ENCODE results near the gene MTHFD1L. TPM values are rescaled to one million over a fixed set of nuclear protein-coding genes. Genes with fewer than 3 reads are reported as not detected.

Gene MTHFD1L
- total and polyA plus RNA-seq, 8 donors: 1.8 to 16.3 (median 8.8) TPM

DNA sequence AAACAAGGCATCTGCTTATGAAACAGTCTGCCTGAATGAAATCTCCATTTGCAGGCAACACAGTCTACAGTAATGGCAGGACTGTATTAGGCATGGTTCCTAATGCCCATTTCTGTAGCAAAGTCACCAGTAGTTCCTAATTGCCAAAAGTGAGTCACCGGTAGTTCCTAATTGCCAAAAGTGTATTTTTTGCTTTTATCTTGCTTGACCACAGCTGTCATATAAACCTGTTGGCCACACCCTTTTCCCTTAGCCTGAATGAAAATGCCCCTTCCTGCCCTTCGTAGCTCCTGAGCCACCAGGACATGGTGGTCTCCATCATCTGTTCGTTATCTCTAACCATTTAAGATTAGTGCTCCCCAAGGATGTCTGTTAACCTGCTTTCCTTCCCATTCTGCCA, 34.5 kb downstream of the MTHFD1L start:
- H3K9me3 ChIP-seq: no peaks in the 10 kb centered on the region
- H3K4me1 ChIP-seq: peaks cover under 1 to 10% (median 6%) of the 10 kb centered on the region in 4 donors
- no peak overlapping the region for H3K4me3 ChIP-seq
- H3K27me3 ChIP-seq: no peaks in the 10 kb centered on the region
- H3K27ac ChIP-seq: no peak overlapping the region
- intact Hi-C loops (cut with DNase I; ENCODE audit: low total_unique reads): no loop called here
- no peaks in the 10 kb centered on the region for H3K36me3 ChIP-seq
- no peak for TF ChIP-seq POLR2AphosphoS5 (IDR thresholded peaks at IDR 0.05)
- TF ChIP-seq EP300 (IDR thresholded peaks at IDR 0.05): no peak
- no peak for TF ChIP-seq CTCF (IDR thresholded peaks at IDR 0.05)
- no peak for TF ChIP-seq POLR2A (IDR thresholded peaks at IDR 0.05)
- DNase-seq: no peak
- 86 to 96% (median 93%) methylated on average over 3 of the region's 3 CpGs for WGBS, 5 donors

GRCh38 chr6:150902142-150902776, 36.8 kb downstream of the MTHFD1L start:
- intact Hi-C loops (cut with DNase I; ENCODE audit: low total_unique reads): no loop called here
- WGBS, 5 donors: 82 to 88% (median 83%) methylated on average over 3 of the region's 3 CpGs
- TF ChIP-seq CTCF (IDR thresholded peaks at IDR 0.05) (no peak), EP300 (IDR thresholded peaks at IDR 0.05) (no peak)
- no peak overlapping the region for H3K27ac ChIP-seq
- H3K4me1 ChIP-seq: peaks cover 0 to 7% (median 2%) of the 10 kb centered on the region in 4 donors
- H3K9me3 ChIP-seq: no peaks in the 10 kb centered on the region
- DNase-seq: peak in 1 of 2 donors; percentile 53
- no peaks in the 10 kb centered on the region for H3K27me3 ChIP-seq
- peaks cover 0 to 12% (median 2%) of the 10 kb centered on the region in 4 donors for H3K36me3 ChIP-seq
- H3K4me3 ChIP-seq: no peak overlapping the region

GRCh38 chr6:150905769-150906168, 40.3 kb downstream of the MTHFD1L start:
- 82 to 97% (median 89%) methylated on average over 6 of the region's 6 CpGs for WGBS, 5 donors
- intact Hi-C loops (cut with DNase I; ENCODE audit: low total_unique reads): no loop called here
- Histone ChIP-seq H3K4me1 (peaks cover 0 to 7% (median 0%) of the 10 kb centered on the region in 4 donors), H3K27me3 (no peaks in the 10 kb centered on the region), H3K27ac (no peak overlapping the region), H3K36me3 (peaks cover 0 to 12% (median 2%) of the 10 kb centered on the region in 4 donors), H3K9me3 (no peaks in the 10 kb centered on the region), H3K4me3 (no peak overlapping the region)
- DNase-seq: no peak
- TF ChIP-seq EP300 (IDR thresholded peaks at IDR 0.05) (no peak), POLR2AphosphoS5 (IDR thresholded peaks at IDR 0.05) (no peak), CTCF (IDR thresholded peaks at IDR 0.05) (no peak), POLR2A (IDR thresholded peaks at IDR 0.05) (no peak)

DNA sequence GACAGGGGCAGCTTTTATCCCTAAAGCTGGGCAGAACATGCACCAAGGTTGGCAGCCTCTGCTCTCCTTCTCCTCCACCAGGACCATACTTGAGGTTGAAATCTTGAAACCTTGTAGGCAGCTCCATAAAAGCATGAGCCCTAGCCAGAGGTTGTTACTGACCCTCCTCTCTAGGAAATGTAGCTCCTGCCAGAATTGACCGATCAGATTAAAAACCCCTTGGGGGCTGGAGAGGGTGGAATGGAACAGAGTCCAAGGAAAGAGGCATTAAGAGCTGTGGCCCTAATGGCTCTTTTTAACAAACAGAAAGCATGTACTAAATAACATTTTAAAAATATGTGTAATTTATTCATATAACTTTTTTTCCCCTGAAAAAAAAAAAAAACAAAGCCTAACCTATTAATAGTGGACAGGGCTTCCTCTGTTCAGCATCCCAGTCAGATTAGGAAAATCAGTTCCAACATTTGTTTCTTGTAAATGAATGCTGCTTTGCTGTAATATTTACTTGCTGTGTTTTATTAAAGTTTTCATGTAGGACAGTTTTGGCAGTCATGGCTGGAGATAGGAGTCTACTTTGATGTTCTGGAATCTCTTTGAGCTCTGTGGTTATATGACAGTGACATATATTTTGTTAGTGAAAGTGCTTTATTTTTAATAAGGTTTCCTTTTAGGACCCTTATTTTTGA, 41.3 kb downstream of the MTHFD1L start:
- peak in 1 of 2 donors; percentile 47 for DNase-seq
- WGBS, 5 donors: 70 to 96% (median 87%) methylated on average over 1 of the region's 1 CpG
- Histone ChIP-seq H3K27me3 (no peaks in the 10 kb centered on the region), H3K9me3 (no peaks in the 10 kb centered on the region), H3K4me3 (no peak overlapping the region), H3K4me1 (peaks cover 0 to 7% (median 0%) of the 10 kb centered on the region in 4 donors), H3K36me3 (peaks cover 0 to 12% (median 2%) of the 10 kb centered on the region in 4 donors), H3K27ac (no peak overlapping the region)
- intact Hi-C loops (cut with DNase I; ENCODE audit: low total_unique reads): no loop called here
- TF ChIP-seq CTCF (IDR thresholded peaks at IDR 0.05) (no peak), POLR2A (IDR thresholded peaks at IDR 0.05) (no peak), EP300 (IDR thresholded peaks at IDR 0.05) (no peak), POLR2AphosphoS5 (IDR thresholded peaks at IDR 0.05) (no peak)

Measured in stomach (tissue), 9 donors.